Esophagus muscularis mucosa (tissue), 3 donors: ENCODE results near the gene SCIMP.

Source experiments
- CTCF ChIP-seq, 3 experiments: fragments of 200-600 bp in 2 of 3; fragments of 450-650 bp in 1 of 3; sonication (generic) in 2 of 3; IDR thresholded peaks; one replicate each; pipeline ENCODE4 v1.5.1; 2017 to 2019; ENCODE audit warnings: antibody characterized with exemption in 3 of 3, mild to moderate bottlenecking in 2 of 3, moderate library complexity in 1 of 3
- POLR2A ChIP-seq: fragments of 450-650 bp; IDR thresholded peaks from one replicate; pipeline ENCODE4 v1.6.1; 2017; ENCODE audit warnings: antibody characterized with exemption, moderate library complexity, mild to moderate bottlenecking, low read depth
- POLR2AphosphoS5 ChIP-seq, 2 donors: sonication (generic); formaldehyde crosslinking; IDR thresholded peaks; one replicate each; pipeline ENCODE4 v1.6.1; 2017; ENCODE audit warnings: antibody characterized with exemption in 2 of 2

- TF ChIP-seq CTCF (IDR thresholded peaks at IDR 0.05) (no peak), POLR2A (no peak), POLR2AphosphoS5 (IDR thresholded peaks at IDR 0.05) (no peak)
Measured at GRCh38 chr17:5200360-5200759, 34.3 kb downstream of the SCIMP start.
